Astrocyte (in vitro differentiated cells and primary cell): ENCODE measurements around the gene DUSP8.

Experiments
- CTCF ChIP-seq: IDR thresholded peaks from 2 replicates; pipeline ENCODE4 v1.5.1; 2011; ENCODE audit warnings: low read depth, mild to moderate bottlenecking, inconsistent platforms, low read length, moderate library complexity; ENCODE audit not compliant: insufficient read depth
- EZH2 ChIP-seq: IDR thresholded peaks from 2 replicates; pipeline ENCODE4 v1.6.1; 2012; ENCODE audit warnings: mild to moderate bottlenecking, low read length, inconsistent platforms; ENCODE audit not compliant: insufficient read depth

- no peak for TF ChIP-seq CTCF
- TF ChIP-seq EZH2, result no peak
These were observed 9.9 kb upstream of the DUSP8 start for GRCh38 chr11:1581976-1582375.
